Measurements from ENCODE around the gene NRROS.

DNA sequence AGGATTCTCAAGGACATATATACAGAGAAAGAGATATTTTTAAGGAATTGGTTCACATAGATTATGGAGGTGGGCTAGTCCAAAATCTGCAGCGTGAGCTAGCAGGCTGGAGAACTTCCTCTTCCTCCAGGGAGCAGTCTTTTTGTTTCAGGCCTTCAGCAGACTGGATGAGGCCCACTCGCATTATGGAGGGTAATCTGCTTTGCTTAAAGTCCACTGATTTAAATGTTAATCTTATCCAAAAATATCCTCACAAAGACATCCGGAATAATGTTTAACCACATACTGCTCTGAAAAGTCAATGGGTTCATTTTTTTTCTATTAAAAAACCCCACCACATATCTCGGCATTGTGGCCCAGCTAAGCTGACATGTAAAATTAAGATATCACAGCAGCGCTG is 22.2 kb upstream of the NRROS start:
- TF ChIP-seq PPARA (CRISPR knock-in tag; IDR thresholded peaks at IDR 0.05; ENCODE audit: borderline replicate concordance) (no peak), TOX (CRISPR knock-in tag; IDR thresholded peaks at IDR 0.05; ENCODE audit: borderline replicate concordance) (no peak), BACH2 (CRISPR knock-in tag; IDR thresholded peaks at IDR 0.05; ENCODE audit: borderline replicate concordance) (no peak), ZFP30 (CRISPR knock-in tag; IDR thresholded peaks at IDR 0.05) (no peak), ZC3H10 (CRISPR knock-in tag; IDR thresholded peaks at IDR 0.05) (no peak)
- TF ChIP-seq, protein P1, sequence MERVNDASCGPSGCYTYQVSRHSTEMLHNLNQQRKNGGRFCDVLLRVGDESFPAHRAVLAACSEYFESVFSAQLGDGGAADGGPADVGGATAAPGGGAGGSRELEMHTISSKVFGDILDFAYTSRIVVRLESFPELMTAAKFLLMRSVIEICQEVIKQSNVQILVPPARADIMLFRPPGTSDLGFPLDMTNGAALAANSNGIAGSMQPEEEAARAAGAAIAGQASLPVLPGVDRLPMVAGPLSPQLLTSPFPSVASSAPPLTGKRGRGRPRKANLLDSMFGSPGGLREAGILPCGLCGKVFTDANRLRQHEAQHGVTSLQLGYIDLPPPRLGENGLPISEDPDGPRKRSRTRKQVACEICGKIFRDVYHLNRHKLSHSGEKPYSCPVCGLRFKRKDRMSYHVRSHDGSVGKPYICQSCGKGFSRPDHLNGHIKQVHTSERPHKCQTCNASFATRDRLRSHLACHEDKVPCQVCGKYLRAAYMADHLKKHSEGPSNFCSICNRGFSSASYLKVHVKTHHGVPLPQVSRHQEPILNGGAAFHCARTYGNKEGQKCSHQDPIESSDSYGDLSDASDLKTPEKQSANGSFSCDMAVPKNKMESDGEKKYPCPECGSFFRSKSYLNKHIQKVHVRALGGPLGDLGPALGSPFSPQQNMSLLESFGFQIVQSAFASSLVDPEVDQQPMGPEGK (CRISPR knock-in tag; IDR thresholded peaks at IDR 0.05; ENCODE audit: borderline replicate concordance) = no peak
- TF ChIP-seq, protein P2, sequence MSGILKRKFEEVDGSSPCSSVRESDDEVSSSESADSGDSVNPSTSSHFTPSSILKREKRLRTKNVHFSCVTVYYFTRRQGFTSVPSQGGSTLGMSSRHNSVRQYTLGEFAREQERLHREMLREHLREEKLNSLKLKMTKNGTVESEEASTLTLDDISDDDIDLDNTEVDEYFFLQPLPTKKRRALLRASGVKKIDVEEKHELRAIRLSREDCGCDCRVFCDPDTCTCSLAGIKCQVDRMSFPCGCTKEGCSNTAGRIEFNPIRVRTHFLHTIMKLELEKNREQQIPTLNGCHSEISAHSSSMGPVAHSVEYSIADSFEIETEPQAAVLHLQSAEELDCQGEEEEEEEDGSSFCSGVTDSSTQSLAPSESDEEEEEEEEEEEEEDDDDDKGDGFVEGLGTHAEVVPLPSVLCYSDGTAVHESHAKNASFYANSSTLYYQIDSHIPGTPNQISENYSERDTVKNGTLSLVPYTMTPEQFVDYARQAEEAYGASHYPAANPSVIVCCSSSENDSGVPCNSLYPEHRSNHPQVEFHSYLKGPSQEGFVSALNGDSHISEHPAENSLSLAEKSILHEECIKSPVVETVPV (CRISPR knock-in tag; IDR thresholded peaks at IDR 0.05) = no peak
- TF ChIP-seq, protein P3, sequence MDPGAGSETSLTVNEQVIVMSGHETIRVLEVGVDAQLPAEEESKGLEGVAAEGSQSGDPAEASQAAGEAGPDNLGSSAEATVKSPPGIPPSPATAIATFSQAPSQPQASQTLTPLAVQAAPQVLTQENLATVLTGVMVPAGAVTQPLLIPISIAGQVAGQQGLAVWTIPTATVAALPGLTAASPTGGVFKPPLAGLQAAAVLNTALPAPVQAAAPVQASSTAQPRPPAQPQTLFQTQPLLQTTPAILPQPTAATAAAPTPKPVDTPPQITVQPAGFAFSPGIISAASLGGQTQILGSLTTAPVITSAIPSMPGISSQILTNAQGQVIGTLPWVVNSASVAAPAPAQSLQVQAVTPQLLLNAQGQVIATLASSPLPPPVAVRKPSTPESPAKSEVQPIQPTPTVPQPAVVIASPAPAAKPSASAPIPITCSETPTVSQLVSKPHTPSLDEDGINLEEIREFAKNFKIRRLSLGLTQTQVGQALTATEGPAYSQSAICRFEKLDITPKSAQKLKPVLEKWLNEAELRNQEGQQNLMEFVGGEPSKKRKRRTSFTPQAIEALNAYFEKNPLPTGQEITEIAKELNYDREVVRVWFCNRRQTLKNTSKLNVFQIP (CRISPR knock-in tag; IDR thresholded peaks at IDR 0.05; ENCODE audit: borderline replicate concordance, low read depth) = no peak

Measured in SK-N-SH treated with all-trans-retinoic acid at 6 μM for 48 hours (cell line).